ENCODE measurements around the gene RAPGEFL1. TPM values are rescaled to one million over a fixed set of nuclear protein-coding genes. Genes with fewer than 3 reads are reported as not detected.

RAPGEFL1 gene
- total RNA-seq, 1 experiment from 2014 or later, result 23.6 TPM

- H3K4me2 ChIP-seq (ENCODE audit: insufficient read depth, insufficient read length, low read length), result no peak overlapping the region
- H3K56ac ChIP-seq (ENCODE audit: insufficient read length, low read depth, low read length), result no peak overlapping the region
- no peak overlapping the region for H2AK5ac ChIP-seq (ENCODE audit: insufficient read length, low read length)
- H3K79me2 ChIP-seq (ENCODE audit: insufficient read depth, low read length), result no peaks in the 10 kb centered on the region
- H3T11ph ChIP-seq (ENCODE audit: low read length), result no peak overlapping the region
- H4K20me1 ChIP-seq (ENCODE audit: control insufficient read depth, insufficient read depth, insufficient read length), result no peaks in the 10 kb centered on the region
- H3K14ac ChIP-seq (ENCODE audit: insufficient read depth, low read length), result no peak overlapping the region
- no peak overlapping the region for H2BK12ac ChIP-seq (ENCODE audit: insufficient read length, low read depth, low read length)
- no peak overlapping the region for H4K5ac ChIP-seq (ENCODE audit: insufficient read length, low read depth, low read length)
- no peak overlapping the region for H2BK5ac ChIP-seq (ENCODE audit: insufficient read length, low read length)
- H3K23me2 ChIP-seq (ENCODE audit: insufficient read length, low read depth, low read length, poor library complexity, severe bottlenecking), result peaks cover 10% of the 10 kb centered on the region
- H2BK15ac ChIP-seq (ENCODE audit: low read depth, low read length), result no peak overlapping the region
- H3K23ac ChIP-seq (ENCODE audit: insufficient read length, low read depth, low read length), result no peak overlapping the region
- H3K79me1 ChIP-seq (ENCODE audit: insufficient read depth, low read depth, low read length, poor library complexity, severe bottlenecking), result no peaks in the 10 kb centered on the region
- no peak overlapping the region for H2BK20ac ChIP-seq (ENCODE audit: low read depth, low read length, poor library complexity, severe bottlenecking)
- no peak overlapping the region for H3K27ac ChIP-seq (ENCODE audit: insufficient read length, low read depth, low read length)
- no peaks in the 10 kb centered on the region for H3K4me1 ChIP-seq (ENCODE audit: insufficient read depth, low read length)
- no peak overlapping the region for H2AFZ ChIP-seq (ENCODE audit: low read length)
- TF ChIP-seq CTCF (conservative IDR thresholded peaks at IDR 0.05), result no peak
- H2BK120ac ChIP-seq (ENCODE audit: low read depth, low read length, poor library complexity, severe bottlenecking), result no peak overlapping the region
- H3K4me1 Mint-ChIP-seq, result peaks cover 15 to 18% of the 10 kb centered on the region in 2 experiments
- no peak overlapping the region for H3K18ac ChIP-seq (ENCODE audit: insufficient read length, low read depth, low read length)
- no peak overlapping the region for H3K27ac Mint-ChIP-seq
- H3K36me3 Mint-ChIP-seq (ENCODE audit: insufficient read depth in 1 of 3, low read depth in 3 of 3), result peaks cover 0 to 22% (median 7%) of the 10 kb centered on the region in 3 experiments; a peak in 4 of 7 replicates
- no peaks in the 10 kb centered on the region for H3K9me3 Mint-ChIP-seq
- no peaks in the 10 kb centered on the region for H3K27me3 Mint-ChIP-seq (ENCODE audit: low read depth)
- no peak overlapping the region for H4K8ac ChIP-seq (replicated peaks; ENCODE audit: insufficient read length, low read depth, low read length)
- H4K91ac ChIP-seq (ENCODE audit: insufficient read length, low read depth, low read length), result no peak overlapping the region
- no peak overlapping the region for H3K9ac ChIP-seq (ENCODE audit: extremely low read depth, insufficient read length, low read length)
- DNase-seq, result no peak
- WGBS (ENCODE audit: extremely low coverage, insufficient read length, low lambda C conversion rate), result no CpG with 5 or more reads among the region's 3 CpGs
- no peaks in the 10 kb centered on the region for H3K9me3 ChIP-seq (ENCODE audit: control insufficient read depth, low read depth, low read length)
- no peak overlapping the region for H3K4ac ChIP-seq (ENCODE audit: low read depth, low read length)
- no peak overlapping the region for H3K4me3 Mint-ChIP-seq
- no peaks in the 10 kb centered on the region for H3K27me3 ChIP-seq (ENCODE audit: insufficient read depth, low read length)
Measured at GRCh38 chr17:40187238-40187637, 10.0 kb downstream of the RAPGEFL1 start.

Data from H9 (cell line).